Esophagus (tissue), 2 donors: ENCODE measurements around the gene MYOCOS. TPM values are rescaled to one million over a fixed set of nuclear protein-coding genes. Genes with fewer than 3 reads are reported as not detected.

Experiments
- H3K27ac ChIP-seq, 2 donors: one replicate each; pipeline ENCODE4 v1.5.1; 2013; ENCODE audit warnings: low read depth in 2 of 2, mild to moderate bottlenecking in 2 of 2, inconsistent platforms in 1 of 2, low read length in 1 of 2, moderate library complexity in 1 of 2
- H3K27me3 ChIP-seq, 2 donors: one replicate each; pipeline ENCODE4 v1.6.1; 2013; ENCODE audit warnings: low read length in 2 of 2, control low read depth in 1 of 2, mild to moderate bottlenecking in 1 of 2; ENCODE audit not compliant: insufficient read depth in 2 of 2, control insufficient read depth in 1 of 2
- H3K36me3 ChIP-seq, 2 donors: one replicate each; pipeline ENCODE4 v1.6.1; 2013; ENCODE audit warnings: low read length in 1 of 2; ENCODE audit not compliant: control insufficient read depth in 2 of 2, insufficient read depth in 2 of 2
- H3K4me1 ChIP-seq, 2 donors: one replicate each; pipeline ENCODE4 v1.6.1; 2013; ENCODE audit warnings: low read length in 1 of 2; ENCODE audit not compliant: control insufficient read depth in 2 of 2, insufficient read depth in 2 of 2
- H3K4me3 ChIP-seq, 2 donors: one replicate each; pipeline ENCODE4 v1.5.1; 2013; ENCODE audit warnings: low read length in 2 of 2, mild to moderate bottlenecking in 2 of 2, low read depth in 1 of 2, moderate library complexity in 1 of 2
- H3K9me3 ChIP-seq, 2 donors: one replicate each; pipeline ENCODE4 v1.6.1; 2013; ENCODE audit warnings: mild to moderate bottlenecking in 2 of 2, low read depth in 1 of 2, low read length in 1 of 2, moderate library complexity in 1 of 2; ENCODE audit not compliant: control insufficient read depth in 2 of 2, insufficient read depth in 1 of 2
- WGBS, 2 donors: extraction: QIAGEN DNeasy Blood & Tissue Kit; methylation state at CpG; one replicate each; pipeline ENCODE4 v1.1.7; 2013; 5-methylcytosine and 5-hydroxymethylcytosine counted together
- polyA plus RNA-seq, 2 donors: library from polyadenylated mRNA; stranded (reverse); fragments of 200-250 nt; gene quantifications; one replicate each; pipeline ENCODE4 v1.2.3, GENCODE V29; 2013
- donor health status: healthy with polysubstance abuse.
- donor health status: Bipolar disorder and iron deficiency.

MYOCOS gene
- polyA plus RNA-seq, 2 donors, result not detected

DNA sequence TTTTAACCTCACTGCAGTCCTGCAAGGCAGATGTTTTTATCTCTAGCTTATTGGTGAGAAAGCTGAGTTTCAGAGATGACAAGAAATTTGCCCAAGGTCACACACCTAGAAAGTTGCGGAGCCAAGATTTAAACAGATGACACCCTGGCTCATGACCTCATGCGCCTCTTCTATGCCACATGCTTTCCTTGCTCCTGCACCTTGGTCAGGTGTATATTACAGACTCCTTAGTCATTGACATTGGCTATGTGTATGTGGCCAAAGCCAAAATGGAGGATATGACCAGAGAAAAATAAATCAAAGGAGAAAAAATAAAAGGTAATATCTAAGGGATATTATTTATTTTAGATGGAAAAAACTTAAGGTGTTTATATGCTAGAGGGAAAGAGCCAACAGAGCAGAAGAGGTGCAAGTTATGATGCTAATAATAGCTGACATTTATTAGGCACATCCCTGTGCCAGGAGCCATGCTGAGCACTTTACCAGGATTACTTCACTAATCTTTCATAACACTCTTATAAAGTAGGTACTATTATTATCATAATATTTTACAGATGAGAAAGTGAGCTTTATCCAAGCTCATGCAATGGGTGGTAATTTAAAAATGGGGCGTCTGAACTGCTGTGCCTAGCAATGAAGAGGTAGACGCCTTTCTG is 44.2 kb downstream of the MYOCOS start:
- Histone ChIP-seq H3K9me3 (peaks cover 0 to 4% of the 10 kb centered on the region in 2 donors), H3K27ac (no peak overlapping the region)
- 76 to 79% methylated on average over 4 of the region's 4 CpGs for WGBS, 2 donors

DNA sequence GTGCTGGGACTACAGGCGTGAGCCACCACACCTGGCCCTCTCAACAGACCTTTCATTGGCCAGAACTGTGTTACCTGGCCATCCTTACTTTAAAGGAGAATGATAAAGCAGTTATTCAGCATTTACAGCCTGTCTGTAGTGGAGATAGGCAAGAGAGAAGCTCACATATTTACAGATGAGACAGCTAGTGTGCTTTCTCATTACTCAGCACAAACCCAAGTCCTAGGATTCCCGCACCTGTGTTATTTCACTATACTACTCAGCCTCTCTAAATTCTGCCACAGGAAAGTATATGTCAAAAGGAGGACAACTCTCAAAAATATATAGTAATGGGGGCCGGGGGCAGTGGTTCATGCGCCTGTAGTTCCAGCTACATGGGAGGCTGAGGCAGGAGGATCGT is 46.3 kb downstream of the MYOCOS start:
- peaks cover 0 to 4% of the 10 kb centered on the region in 2 donors for H3K9me3 ChIP-seq
- H3K4me1 ChIP-seq, result peaks cover 0 to 2% of the 10 kb centered on the region in 2 donors
- no peak overlapping the region for H3K4me3 ChIP-seq
- H3K36me3 ChIP-seq, result no peaks in the 10 kb centered on the region
- H3K27ac ChIP-seq, result no peak overlapping the region
- WGBS, 2 donors, result 91 to 97% methylated on average over 5 of the region's 5 CpGs
- no peaks in the 10 kb centered on the region for H3K27me3 ChIP-seq

More for the DNA sequence above, 44.2 kb downstream of the MYOCOS start:
- Histone ChIP-seq H3K4me3 (no peak overlapping the region), H3K4me1 (peaks cover 0 to 2% of the 10 kb centered on the region in 2 donors), H3K36me3 (no peaks in the 10 kb centered on the region), H3K27me3 (no peaks in the 10 kb centered on the region)

DNA sequence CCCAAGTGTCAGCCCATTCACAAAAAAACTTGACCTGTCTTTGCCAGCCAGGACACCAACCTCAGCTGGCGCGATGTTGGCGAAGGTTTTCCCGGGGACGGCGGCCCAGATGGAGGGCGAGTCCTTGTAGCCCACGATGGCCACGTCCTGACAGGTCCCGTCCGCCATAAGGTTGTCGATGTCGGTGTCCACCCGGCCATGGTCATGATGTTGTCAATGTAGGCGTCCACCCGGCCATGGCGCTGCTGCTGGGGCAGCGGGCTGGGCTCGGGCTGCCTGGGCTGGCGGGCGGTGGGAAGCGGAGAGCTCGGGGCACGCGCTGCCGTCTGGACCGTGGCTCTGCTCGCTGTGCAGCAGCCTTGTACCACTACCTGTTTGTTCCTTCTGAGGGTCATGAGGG is 48.7 kb downstream of the MYOCOS start:
- peaks cover 0 to 4% of the 10 kb centered on the region in 2 donors for H3K9me3 ChIP-seq
- no peak overlapping the region for H3K4me3 ChIP-seq
- WGBS, 2 donors, result 96 to 98% methylated on average over 28 of the region's 28 CpGs
- H3K4me1 ChIP-seq, result no peaks in the 10 kb centered on the region
- no peaks in the 10 kb centered on the region for H3K36me3 ChIP-seq
- H3K27me3 ChIP-seq, result no peaks in the 10 kb centered on the region
- no peak overlapping the region for H3K27ac ChIP-seq

DNA sequence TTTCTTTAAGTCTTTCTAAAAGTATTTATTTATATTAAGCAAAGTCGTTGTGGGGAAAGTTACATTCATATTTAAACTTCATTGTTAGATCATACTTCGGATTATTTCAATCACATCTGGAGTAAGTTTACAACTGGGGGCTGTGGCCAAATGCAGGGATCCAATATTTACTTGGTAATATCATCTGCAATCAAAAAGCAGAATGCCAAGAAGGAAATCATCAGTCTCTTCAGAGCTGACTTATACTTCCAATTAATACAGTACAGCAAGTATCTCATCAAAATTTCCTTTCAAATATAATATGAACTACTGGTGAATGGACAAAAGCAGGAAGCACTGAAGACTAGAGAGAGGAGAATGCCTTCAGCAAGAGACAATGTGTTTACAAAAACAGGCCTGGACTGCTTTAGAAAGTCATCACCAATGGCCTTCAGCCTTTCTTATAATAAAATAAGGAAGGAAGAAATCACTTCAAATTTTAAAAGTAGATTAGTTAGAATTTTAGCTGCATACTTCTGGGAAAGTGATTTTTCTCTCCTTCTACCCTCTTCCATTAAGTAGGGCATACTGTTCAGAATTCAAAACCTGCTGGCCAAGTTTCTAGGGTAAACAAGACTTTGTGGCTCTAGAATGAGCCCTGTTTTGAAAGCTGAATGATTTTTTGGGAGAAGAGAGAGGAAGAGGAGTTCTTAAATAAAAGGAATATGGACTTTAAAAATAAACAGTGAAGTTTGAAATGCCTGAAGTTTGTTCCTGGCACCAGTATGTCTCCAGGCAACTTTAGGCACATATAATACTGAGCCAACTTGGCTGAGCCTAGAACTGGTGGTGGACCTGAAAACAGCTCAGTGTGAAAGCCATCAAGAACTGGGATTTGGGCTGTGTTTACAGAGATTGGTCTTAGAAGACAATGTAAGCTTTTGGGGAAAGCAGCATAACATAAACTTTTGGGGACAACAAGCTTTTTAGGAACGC is 52.7 kb downstream of the MYOCOS start:
- WGBS, 2 donors, result 51 to 54% methylated on average over 3 of the region's 3 CpGs
- H3K36me3 ChIP-seq, result no peaks in the 10 kb centered on the region
- H3K27ac ChIP-seq, result no peak overlapping the region
- H3K4me3 ChIP-seq, result no peak overlapping the region
- no peaks in the 10 kb centered on the region for H3K27me3 ChIP-seq
- H3K4me1 ChIP-seq, result no peaks in the 10 kb centered on the region
- peaks cover 0 to 4% of the 10 kb centered on the region in 2 donors for H3K9me3 ChIP-seq

Other genes with a start within 250 kb of the MYOCOS start
- 10 to 100 TPM; 29.3 to 30.4 TPM for gene PRRC2C, start 136.7 kb upstream of the MYOCOS start, polyA plus RNA-seq
- 1 to 10 TPM; 3.3 to 4.6 TPM for gene MYOC, start 30.4 kb downstream of the MYOCOS start, polyA plus RNA-seq
- 1 to 10 TPM; 5.0 to 5.5 TPM for gene VAMP4, start 119.8 kb downstream of the MYOCOS start, polyA plus RNA-seq
- gene METTL13, start 159.4 kb downstream of the MYOCOS start, polyA plus RNA-seq, result 10 to 100 TPM in 1 of 2 donors, 1 to 10 TPM in 1; 5.8 to 13.6 TPM
- gene DNM3, start 219.3 kb downstream of the MYOCOS start, polyA plus RNA-seq, result under 1 TPM; 0.53 to 0.76 TPM